Lung (tissue), 12 donors: ENCODE results near the gene CLTC. TPM values are rescaled to one million over a fixed set of nuclear protein-coding genes. Genes with fewer than 3 reads are reported as not detected.

Source experiments
- ATAC-seq: fragments of 200-7000 bp; cut with Tn5 transposase; one replicate; pipeline ENCODE4 v1.9.1; 2020; ENCODE audit warnings: moderate number of reproducible peaks; ENCODE audit not compliant: insufficient read depth, low FRiP score
- DNase-seq, 3 donors: peaks; one replicate each; pipeline ENCODE4 v3.0.0-alpha.2; 2013 to 2017
- H3K27ac ChIP-seq, 2 donors: one replicate each; pipeline ENCODE4 v1.5.1; 2013; ENCODE audit warnings: mild to moderate bottlenecking in 2 of 2, moderate library complexity in 2 of 2, control low read depth in 1 of 2, inconsistent platforms in 1 of 2, low read depth in 1 of 2, low read length in 1 of 2
- H3K27me3 ChIP-seq, 3 donors: one replicate each; pipeline ENCODE4 v1.5.1; 2013; ENCODE audit warnings: low read length in 2 of 3; ENCODE audit not compliant: control insufficient read depth in 3 of 3, insufficient read depth in 3 of 3
- H3K36me3 ChIP-seq, 4 donors: one replicate each; pipeline ENCODE4 v1.5.1; 2013; ENCODE audit warnings: low read length in 4 of 4, mild to moderate bottlenecking in 1 of 4, moderate library complexity in 1 of 4; ENCODE audit not compliant: control insufficient read depth in 4 of 4, insufficient read depth in 4 of 4
- H3K4me1 ChIP-seq, 5 donors: one replicate each; pipeline ENCODE4 v1.5.1; 2013; ENCODE audit warnings: low read length in 5 of 5, mild to moderate bottlenecking in 2 of 5, moderate library complexity in 1 of 5; ENCODE audit not compliant: control insufficient read depth in 5 of 5, insufficient read depth in 5 of 5
- H3K4me3 ChIP-seq: one replicate; pipeline ENCODE4 v1.5.1; 2013; ENCODE audit warnings: mild to moderate bottlenecking, control low read depth, moderate library complexity
- H3K9ac ChIP-seq, 2 donors: one replicate each; pipeline ENCODE4 v1.5.1; 2013; ENCODE audit warnings: low read length in 2 of 2, control low read depth in 1 of 2; ENCODE audit not compliant: insufficient read depth in 1 of 2
- H3K9me3 ChIP-seq, 4 donors: one replicate each; pipeline ENCODE4 v1.5.1; 2013; ENCODE audit warnings: low read length in 3 of 4, mild to moderate bottlenecking in 1 of 4, moderate library complexity in 1 of 4; ENCODE audit not compliant: control insufficient read depth in 4 of 4, insufficient read depth in 3 of 4
- CTCF ChIP-seq: IDR thresholded peaks from 2 replicates; pipeline ENCODE4 v1.5.1; 2012; ENCODE audit warnings: mild to moderate bottlenecking; ENCODE audit errors: control extremely low read depth, extremely low read depth
- WGBS, 2 donors: extraction: QIAGEN DNeasy Blood & Tissue Kit; methylation state at CpG; one replicate each; pipeline ENCODE4 v1.1.7; 2013; 5-methylcytosine and 5-hydroxymethylcytosine counted together
- polyA plus RNA-seq, 2 donors: library from polyadenylated mRNA; stranded (reverse); fragments of 200-250 nt; gene quantifications; one replicate each; pipeline ENCODE4 v1.2.1, GENCODE V29; 2013
- total RNA-seq, 2 donors: library from RNA; depleted of rRNA in 1 of 2; stranded (reverse); fragments of >200 nt in 1 of 2; gene quantifications; one replicate each; pipeline ENCODE4 v1.2.1, GENCODE V29; 2014 to 2021
- donor health status: control.
- donor health status: control.
- donor health status: Bipolar disorder and iron deficiency.
- donor health status: healthy.
- donor health status: DM: yes; HTN: yes; CAD: no.

Gene CLTC
- total and polyA plus RNA-seq, 4 donors = 87.7 to 246 (median 162) TPM

GRCh38 chr17:59725691-59726090, 106.0 kb downstream of the CLTC start:
- 13 to 27% methylated on average over 2 of the region's 2 CpGs for WGBS, 2 donors
- peak in 2 of 3 donors; percentile 76 to 84 for DNase-seq
- TF ChIP-seq CTCF = no peak
- H3K4me3 ChIP-seq = no peak overlapping the region
- peaks cover 0 to 12% (median 8%) of the 10 kb centered on the region in 5 donors for H3K4me1 ChIP-seq
- ATAC-seq = peak; percentile 11
- H3K9ac ChIP-seq = peak overlapping the region in 1 of 2 donors; percentile 61
- H3K36me3 ChIP-seq = no peaks in the 10 kb centered on the region
- no peaks in the 10 kb centered on the region for H3K9me3 ChIP-seq
- H3K27ac ChIP-seq = no peak overlapping the region
- no peaks in the 10 kb centered on the region for H3K27me3 ChIP-seq

DNA sequence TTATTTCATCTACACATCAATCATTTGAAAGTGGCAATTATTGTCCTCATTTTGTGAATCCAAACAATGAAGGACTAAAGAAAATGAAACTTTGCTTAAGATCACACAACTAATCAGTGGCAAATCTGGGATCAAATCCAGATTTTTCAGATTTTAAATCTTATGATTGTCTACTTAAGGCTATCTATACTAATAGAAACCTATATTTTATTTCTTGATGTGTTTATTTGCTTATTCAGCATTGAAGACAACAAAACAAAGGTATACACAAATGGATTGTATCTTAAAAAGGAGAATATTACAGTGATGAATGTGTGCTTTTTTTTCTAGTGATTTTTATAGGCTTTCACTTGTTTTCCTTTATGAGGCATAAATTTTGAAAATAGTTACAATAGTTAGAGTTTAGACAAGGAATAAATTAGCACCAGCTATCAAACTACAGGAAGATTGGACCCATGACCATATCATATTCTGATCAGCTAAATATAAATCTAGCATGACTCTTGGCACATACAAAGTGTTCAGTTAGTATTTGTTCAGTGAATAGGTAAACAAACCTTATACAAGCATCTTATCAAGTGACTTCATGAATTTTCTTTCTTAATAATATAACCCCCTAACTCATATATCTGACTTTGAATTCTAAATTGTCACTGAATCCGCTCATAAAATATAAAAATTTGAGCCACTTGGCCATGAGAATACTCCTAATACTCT, 108.3 kb downstream of the CLTC start:
- TF ChIP-seq CTCF = no peak
- Histone ChIP-seq H3K9me3 (no peaks in the 10 kb centered on the region), H3K27ac (no peak overlapping the region), H3K4me3 (no peak overlapping the region), H3K9ac (no peak overlapping the region), H3K27me3 (no peaks in the 10 kb centered on the region), H3K36me3 (peaks cover 0 to 3% (median 0%) of the 10 kb centered on the region in 4 donors), H3K4me1 (peaks cover 0 to 12% (median 5%) of the 10 kb centered on the region in 5 donors)
- WGBS, 2 donors = 97% methylated on average over 1 of the region's 1 CpG
- no peak for DNase-seq
- ATAC-seq = no peak

DNA sequence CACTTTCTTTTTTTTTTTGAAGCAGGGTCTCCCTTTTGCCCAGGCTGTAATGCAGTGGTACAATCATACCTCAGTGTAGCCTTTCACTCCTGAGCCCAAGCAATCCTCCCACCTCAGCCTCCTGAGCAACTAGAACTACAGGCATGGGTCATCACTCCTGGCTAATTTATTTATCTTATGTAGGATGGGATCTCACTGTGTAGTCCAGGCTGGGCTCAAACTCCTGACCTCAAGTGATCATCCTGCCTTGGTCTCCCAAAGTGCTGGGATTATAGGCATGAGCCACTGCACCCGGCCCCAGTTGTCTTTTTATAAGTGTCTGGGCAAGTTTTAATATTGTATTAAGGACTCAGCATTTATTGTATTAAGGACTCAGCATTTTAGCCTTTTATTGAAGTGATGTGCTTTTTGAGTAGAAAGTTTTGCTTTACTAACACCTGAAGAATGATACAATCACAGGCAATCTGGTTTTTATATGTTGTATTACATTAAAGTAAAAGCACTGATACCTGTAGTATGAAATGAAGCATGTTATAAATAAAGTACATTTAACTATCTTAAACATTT, 110.7 kb downstream of the CLTC start:
- no peak overlapping the region for H3K27ac ChIP-seq
- WGBS, 2 donors = 88 to 92% methylated on average over 1 of the region's 1 CpG
- peaks cover 2 to 3% (median 3%) of the 10 kb centered on the region in 4 donors for H3K36me3 ChIP-seq
- no peaks in the 10 kb centered on the region for H3K27me3 ChIP-seq
- H3K9ac ChIP-seq = no peak overlapping the region
- peaks cover 0 to 6% (median 3%) of the 10 kb centered on the region in 5 donors for H3K4me1 ChIP-seq
- ATAC-seq (no peak), DNase-seq (no peak)
- no peaks in the 10 kb centered on the region for H3K9me3 ChIP-seq
- no peak overlapping the region for H3K4me3 ChIP-seq
- TF ChIP-seq CTCF = no peak
